Measurements from ENCODE around the gene GOLGB1. TPM values are rescaled to one million over a fixed set of nuclear protein-coding genes. Genes with fewer than 3 reads are reported as not detected.
"Not testable (repeated sequence)": the region's sequence is repeated elsewhere in the genome, so short reads cannot be mapped to it uniquely, and the experiment has no call there.

Gene GOLGB1, protein sequence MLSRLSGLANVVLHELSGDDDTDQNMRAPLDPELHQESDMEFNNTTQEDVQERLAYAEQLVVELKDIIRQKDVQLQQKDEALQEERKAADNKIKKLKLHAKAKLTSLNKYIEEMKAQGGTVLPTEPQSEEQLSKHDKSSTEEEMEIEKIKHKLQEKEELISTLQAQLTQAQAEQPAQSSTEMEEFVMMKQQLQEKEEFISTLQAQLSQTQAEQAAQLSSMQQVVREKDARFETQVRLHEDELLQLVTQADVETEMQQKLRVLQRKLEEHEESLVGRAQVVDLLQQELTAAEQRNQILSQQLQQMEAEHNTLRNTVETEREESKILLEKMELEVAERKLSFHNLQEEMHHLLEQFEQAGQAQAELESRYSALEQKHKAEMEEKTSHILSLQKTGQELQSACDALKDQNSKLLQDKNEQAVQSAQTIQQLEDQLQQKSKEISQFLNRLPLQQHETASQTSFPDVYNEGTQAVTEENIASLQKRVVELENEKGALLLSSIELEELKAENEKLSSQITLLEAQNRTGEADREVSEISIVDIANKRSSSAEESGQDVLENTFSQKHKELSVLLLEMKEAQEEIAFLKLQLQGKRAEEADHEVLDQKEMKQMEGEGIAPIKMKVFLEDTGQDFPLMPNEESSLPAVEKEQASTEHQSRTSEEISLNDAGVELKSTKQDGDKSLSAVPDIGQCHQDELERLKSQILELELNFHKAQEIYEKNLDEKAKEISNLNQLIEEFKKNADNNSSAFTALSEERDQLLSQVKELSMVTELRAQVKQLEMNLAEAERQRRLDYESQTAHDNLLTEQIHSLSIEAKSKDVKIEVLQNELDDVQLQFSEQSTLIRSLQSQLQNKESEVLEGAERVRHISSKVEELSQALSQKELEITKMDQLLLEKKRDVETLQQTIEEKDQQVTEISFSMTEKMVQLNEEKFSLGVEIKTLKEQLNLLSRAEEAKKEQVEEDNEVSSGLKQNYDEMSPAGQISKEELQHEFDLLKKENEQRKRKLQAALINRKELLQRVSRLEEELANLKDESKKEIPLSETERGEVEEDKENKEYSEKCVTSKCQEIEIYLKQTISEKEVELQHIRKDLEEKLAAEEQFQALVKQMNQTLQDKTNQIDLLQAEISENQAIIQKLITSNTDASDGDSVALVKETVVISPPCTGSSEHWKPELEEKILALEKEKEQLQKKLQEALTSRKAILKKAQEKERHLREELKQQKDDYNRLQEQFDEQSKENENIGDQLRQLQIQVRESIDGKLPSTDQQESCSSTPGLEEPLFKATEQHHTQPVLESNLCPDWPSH (N-terminal part only)
- 10 to 100 TPM; 48.1 to 52.3 TPM for total RNA-seq
- long read RNA-seq, full-length matches to known transcripts, result 4 of 76 reads
- long read RNA-seq, partial matches to known transcripts, result 51 of 76 reads
- long read RNA-seq, other reads (novel, unspliced or antisense), result 21 of 76 reads

DNA sequence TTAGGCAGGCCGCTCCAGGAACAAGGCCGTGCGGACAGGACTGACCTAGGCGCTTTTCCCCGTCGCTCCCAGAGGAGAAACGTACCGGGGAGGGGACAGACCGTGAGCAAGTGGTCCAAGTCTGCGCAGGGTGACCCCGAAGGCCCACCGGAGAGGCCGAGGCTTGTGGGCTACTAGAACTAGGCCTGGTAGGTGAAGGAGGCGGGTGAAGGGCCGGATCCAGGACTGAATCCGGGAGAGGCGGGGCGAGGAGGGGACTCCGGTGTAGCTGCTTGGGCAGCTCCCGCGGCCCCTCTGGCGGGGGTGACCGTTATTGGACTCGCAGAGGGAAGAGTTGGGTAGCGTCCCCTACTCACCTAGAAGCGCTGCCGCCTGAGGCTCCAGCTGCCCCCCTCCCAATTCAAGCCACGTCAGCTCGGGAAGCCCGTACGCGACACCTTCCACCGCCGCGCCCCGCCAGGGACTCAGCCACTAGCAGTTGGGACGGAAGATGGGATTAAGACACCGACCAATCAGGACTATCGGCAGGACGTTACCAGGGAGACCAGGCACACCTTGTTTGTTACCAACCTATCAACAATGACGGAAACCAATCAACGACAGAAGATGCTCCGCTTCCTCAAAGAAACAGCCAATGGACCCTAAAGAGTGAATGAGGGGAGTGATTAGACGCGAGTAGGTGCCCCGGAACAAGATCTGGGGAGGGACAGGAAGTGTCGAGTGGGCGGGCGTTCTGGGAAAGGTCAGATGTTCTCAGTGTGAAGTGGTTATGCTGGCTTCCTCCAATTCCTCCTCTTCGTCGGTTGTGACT, at the start of gene GOLGB1:
Gene GOLGB1 (minus strand): TSS at position 466 of the 811 bp plus-strand sequence. CDS start 18,770 bp downstream, outside the sequence.
- ATAC-seq (peak; percentile 98 to 99), DNase-seq (peak; percentile 94)
- intact Hi-C loops (cut with DNase I), result no loop called here

DNA sequence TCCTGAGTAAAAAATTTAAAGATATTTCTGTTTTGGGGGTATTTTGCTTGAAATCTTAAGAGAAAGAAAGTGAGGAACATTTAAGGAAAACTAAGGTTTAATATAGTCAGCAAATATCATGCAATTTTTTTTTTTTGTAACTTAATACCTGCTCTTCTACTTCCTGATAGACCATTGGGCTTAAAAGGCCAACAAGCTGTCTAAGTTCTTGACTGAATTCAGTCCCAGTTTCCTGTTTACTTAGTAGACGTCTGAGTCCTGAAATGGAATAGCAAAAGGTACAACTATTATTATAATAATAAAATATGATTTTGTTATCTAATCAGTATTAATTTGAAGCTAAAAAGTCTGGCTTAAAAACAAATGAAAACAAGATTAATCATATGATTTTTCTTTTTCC, 47.4 kb upstream of the GOLGB1 start:
- DNase-seq (no peak), ATAC-seq (no peak)
- intact Hi-C loops (cut with DNase I), result no loop called here

DNA sequence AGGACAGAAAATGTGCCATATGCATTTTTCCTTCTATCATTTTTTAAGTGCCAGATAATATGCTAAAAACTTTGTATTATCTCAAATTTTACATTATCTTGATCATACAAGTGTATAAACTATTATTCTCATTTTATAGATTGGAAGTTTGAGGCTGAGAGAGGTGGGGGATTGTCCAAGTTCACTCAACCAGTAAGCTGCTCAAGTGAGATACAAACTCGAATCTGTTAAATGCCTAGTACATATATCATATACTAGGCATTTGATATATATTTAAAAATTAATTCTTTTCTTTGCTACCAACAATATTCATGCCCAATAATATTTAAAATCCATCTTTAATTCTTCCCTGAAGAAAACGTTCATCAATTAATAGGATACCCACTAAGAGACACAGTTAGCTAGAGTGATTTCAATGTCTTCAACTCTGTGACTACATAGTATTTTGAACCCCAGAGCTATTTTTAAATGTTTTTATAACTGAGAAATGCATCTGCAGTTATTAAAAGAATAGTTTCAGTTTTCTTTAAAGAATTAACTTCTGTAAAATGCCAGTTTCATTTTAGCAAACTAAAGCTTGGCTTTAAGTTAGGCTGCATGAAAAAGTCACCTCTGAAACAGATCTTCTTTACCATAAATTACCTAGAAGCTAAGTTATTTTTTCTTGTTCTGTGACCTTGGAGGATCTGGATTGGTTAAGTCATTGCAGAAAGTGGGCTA, 44.9 kb upstream of the GOLGB1 start:
- no peak for DNase-seq
- intact Hi-C loops (cut with DNase I), result no loop called here
- ATAC-seq, result no peak

DNA sequence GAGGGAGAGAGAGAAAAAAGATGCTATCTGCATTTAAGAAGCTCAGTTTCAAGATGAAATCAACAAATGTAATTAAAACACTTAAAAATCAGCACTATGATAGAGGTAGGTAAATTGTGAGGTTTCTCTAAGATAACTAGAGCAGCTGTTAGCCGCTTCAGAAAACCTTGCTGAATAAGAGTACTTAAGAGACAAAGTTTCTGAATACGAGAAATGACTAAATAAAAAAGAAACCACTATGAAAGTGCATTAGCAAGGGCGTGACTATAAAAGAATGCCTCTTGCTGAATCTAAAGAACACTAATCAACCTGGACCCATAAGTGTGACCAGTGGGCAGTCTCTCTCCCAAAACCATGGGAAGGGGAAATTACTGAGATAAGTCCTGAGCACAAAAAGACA, 43.5 kb upstream of the GOLGB1 start:
- intact Hi-C loops (cut with DNase I), result no loop called here
- DNase-seq (no peak), ATAC-seq (no peak)

DNA sequence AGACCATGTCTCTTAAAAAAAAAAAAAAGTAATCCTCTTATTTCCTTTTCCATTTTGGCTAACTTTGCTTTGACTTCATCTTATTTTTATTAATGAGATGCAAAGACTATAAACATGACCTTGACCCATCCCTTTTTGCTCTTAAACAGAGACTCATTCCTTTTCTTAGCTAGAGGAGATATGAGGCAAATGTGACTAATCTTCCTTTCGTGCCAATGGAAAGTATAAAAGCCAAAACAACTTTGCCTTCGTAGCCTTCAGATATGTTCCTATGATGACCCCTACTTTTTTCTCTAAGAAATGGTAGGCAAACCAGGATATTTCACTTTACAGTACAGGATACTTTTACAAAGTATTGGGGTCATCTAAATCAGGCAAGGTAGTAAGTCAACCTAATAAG, 36.9 kb upstream of the GOLGB1 start:
- intact Hi-C loops (cut with DNase I), result no loop called here
- ATAC-seq, result peak in 1 of 2 donors; percentile 59

DNA sequence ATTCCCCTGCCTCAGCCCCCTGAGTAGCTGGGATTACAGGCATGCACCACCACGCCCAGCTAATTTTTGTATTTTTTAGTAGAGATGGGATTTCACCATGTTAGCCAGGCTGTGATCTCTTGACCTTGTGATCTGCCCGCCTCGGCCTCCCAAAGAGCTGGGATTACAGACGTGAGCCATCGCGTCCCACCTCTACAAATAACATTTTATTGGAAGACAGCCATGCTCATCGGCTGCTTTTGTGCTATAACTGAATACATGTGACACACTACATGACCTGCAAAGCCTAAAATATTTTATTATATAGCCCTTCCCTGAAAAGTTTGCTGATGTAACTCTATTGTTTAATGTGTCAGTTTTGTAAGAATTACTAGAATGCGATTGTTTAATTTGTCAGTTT, 33.2 kb upstream of the GOLGB1 start:
- intact Hi-C loops (cut with DNase I); DNase-seq: not testable (repeated sequence)
- ATAC-seq, result peak; percentile 26 to 47

More for the DNA sequence above, 36.9 kb upstream of the GOLGB1 start:
- DNase-seq, result no peak

DNA sequence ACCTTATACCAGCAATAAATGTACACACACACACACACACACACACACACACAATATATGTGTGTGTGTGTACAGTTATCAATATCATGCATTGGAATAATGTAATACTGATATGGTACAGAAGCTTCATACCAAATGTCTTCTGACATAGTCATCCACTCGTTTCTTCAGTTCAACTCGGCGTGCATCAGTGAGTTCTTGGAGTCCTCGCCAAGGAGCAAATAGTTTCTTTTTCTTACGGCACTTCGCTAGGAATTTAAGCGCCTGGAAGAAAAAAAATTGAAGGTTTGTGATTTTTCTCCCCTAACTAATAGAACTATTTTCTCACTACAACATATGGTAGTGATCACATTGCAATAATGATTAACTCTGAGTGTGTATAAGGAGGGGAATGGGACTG, 32.1 kb upstream of the GOLGB1 start:
- no peak for DNase-seq
- intact Hi-C loops (cut with DNase I), result no loop called here
- ATAC-seq, result no peak

DNA sequence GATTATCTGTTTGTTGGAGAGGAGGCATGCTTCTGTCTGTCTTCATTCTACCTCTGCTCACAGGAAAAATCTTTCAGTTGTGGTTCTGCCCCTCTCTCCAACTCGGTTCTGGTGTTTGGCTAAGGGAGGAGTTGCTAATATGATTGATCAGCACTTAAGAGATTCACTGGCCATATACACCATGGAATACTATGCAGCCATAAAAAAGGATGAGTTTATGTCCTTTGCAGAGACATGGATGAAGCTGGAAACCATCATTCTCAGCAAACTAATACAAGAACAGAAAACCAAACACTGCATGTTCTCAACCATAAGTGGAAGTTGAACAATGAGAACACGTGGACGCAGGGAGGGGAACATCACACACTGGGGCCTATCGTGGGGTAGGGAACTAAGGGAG, 25.6 kb upstream of the GOLGB1 start:
- intact Hi-C loops (cut with DNase I); ATAC-seq; DNase-seq: not testable (repeated sequence)

DNA sequence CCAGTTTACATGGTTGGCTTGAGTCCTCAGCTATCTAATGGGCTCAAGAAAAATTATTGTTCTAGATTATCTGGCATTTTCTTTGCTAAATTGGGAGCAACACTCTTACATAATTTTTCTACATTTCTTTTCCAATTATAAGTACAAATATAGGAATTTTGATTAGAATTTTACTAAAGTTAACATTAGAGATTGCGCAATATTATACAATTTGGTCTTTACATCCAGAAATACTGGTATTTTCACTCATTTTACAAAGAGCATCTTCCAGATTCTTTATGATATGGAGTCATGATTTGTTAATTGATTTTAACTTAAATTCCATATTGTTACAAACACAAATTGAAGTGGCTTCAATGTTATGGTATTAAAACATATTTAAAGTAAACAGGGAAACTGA, 19.7 kb upstream of the GOLGB1 start:
- DNase-seq, result no peak
- no peak for ATAC-seq
- intact Hi-C loops (cut with DNase I), result no loop called here

DNA sequence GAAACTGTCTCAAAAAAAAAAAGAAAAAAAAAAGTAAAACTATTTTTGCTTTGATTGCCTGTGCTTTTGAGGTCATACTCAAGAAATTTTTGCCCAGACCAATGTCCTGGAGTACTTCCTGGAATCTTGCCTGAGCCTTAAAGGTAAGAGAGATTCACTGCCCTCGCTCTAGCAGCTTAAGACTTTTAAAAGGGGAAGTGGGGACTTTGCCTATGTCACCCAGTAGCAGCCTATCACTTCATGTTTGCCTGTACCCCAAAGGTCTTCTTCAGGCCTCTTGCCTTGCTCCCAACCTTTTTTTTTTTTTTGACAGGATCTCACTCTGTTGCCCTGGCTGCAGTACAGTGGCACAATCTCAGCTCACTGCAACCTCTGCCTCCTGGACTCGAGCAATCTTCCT, 18.9 kb upstream of the GOLGB1 start:
- intact Hi-C loops (cut with DNase I), result no loop called here
- ATAC-seq, result no peak

DNA sequence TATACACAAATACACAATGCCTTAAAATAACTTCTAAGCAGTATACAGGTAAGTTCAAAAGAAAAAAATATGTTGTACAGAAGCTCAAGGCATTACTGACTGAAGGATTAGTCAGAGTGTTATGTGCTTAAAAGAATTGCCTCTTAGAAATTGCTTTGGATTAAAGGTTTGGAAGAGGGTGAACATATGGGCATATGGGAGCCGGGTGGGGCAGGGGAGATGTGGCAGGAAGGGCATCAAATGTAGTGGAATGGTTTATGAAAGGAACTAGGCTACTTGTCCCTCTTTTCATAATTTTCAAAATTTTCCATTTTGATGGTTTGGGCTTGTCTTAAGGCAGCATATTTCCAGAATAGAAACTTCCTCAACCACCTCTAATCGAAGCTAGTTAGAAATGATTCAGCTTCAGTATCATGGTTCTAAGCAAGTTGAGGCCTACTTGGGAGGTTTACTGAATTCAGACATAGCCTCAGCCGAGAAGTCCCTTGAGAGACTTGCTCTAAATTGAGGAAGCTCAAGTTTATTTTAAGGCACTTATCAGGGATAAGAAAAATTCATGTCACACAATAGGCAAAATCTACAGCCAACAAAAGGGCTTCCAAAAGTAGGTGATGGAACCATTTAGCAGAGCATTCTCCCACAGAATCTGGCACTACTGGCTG, 10.1 kb upstream of the GOLGB1 start:
- DNase-seq (no peak), ATAC-seq (no peak)
- intact Hi-C loops (cut with DNase I), result no loop called here

More for the DNA sequence above, 18.9 kb upstream of the GOLGB1 start:
- DNase-seq, result no peak

DNA sequence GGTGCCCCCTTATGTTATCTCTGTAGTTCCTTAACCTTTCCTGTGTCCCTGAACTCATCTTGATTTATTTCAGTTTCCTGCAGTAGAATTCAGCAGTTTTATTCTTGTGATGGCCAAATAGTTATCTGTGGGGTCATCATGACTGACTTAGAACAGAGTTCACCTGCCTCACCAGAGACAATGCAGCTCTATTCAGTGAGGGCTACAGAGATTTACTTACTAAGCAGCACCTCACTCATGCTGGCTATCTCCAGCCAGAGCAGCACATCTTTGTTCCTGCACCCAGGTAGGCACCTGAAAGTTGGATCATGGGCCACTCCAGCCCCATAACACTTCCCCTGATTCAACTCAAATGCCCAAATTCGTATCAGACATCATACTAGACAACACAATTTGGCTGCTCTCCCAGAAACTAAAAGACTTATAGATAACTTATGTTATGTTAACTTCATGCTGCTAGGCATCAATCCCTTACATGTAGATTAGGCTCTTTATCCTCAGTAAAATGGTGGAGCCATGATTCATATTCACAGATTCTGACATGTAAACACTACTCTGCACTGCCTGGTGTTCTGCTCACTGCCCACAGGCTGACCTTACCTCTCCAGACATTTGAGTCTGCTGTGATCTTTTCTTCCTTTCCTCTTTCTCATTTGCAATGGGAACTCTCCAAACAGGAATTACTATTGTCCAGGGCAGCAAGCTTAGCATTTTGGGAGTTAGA, 9.3 kb upstream of the GOLGB1 start:
- intact Hi-C loops (cut with DNase I), result no loop called here

DNA sequence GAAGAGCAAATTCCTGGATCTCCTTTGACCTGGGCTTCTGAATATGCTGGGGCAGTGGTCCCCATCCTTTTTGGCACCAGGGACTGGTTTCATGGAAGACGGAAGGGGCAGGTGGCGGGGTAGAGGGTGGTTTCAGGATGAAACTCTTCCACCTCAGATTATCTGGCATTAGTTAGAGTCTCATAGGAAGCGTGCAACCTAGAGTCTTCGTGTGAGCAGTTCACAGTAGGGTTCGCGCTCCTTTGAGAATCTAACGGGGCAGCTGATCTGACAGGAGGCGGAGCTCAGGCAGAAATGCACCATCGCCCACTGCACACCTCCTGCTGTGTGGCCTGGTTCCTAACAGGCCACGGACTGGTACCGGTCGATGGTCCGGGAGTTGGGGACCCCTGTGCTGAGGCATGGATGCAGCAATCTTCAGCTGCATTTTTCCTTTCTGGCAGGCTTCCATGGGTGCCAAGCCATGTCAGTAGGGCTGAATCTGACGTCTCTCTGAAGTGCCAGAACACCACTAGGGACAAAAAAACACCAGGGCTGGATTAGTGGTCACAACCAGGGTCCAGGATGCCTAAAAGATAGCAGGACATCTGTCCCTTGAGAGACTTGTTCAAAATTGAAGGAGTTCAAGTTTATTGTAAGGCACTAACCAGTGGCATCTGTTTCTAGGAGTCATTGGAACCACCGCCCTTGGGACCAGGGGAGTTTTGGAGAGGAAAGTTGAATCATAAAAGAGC, 8.4 kb upstream of the GOLGB1 start:
- DNase-seq (no peak), ATAC-seq (peak in 1 of 2 donors; percentile 32)
- intact Hi-C loops (cut with DNase I), result no loop called here

More for the DNA sequence above, 9.3 kb upstream of the GOLGB1 start:
- no peak for DNase-seq
- ATAC-seq, result no peak

DNA sequence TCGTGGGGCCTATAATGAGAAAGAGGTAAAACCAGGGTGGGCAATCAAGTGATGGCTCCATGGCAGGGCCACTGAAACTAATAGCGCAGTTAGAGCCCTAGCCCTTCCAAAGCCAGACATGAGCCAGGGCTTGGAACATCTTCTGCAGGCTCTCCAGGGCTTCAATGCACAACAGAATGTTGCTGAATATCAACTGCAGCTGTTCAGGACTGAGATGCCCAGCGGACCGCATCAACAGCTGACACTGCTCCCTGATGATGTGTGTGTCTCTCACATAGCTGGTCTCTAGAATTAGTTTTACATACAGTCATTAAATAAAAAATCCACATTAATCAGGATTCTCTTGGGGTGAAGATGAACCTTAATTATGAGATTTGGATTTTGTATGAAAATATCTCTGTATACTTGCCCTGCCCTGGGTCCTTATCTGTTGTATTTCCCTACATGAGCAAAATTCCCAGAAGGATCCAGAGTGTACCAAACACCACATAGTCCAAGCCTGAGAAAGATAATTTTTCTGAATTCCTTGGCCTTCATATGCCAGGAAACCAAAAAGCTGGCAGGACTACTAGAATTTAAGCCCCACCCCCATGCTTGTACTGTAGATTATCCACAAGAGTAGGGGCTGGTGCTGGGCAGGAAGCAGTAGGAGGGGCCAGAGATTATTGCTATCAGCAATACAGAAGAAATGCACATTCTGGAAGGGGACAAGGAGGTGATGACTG, 7.7 kb upstream of the GOLGB1 start:
- DNase-seq (peak; percentile 27), ATAC-seq (peak; percentile 79 to 84)

DNA sequence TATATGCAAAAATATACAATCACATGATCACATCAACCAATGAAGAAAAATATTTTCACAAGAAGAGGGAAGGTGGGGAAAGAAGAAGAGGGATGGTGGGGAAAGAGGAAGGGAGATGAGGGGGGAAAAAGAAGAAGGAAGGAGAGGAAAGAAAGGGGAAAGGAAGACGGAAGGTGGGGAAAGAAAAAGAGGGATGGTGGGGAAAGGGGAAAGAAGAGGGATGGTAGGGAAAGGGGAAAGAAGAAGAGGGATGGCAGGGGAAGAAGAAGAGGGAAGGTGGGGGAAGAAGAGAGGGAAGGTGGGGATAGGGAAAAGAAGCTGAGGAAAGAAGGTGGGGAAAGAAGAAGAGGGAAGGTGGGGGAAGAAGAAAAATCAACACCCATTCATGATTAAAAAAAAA, 3.2 kb upstream of the GOLGB1 start:
- ATAC-seq (no peak), DNase-seq (no peak)
- intact Hi-C loops (cut with DNase I), result no loop called here

More for the DNA sequence above, 7.7 kb upstream of the GOLGB1 start:
- intact Hi-C loops (cut with DNase I), result no loop called here
